HepG2 (cell line): ENCODE results near the gene SPOPL. TPM values are rescaled to one million over a fixed set of nuclear protein-coding genes. Genes with fewer than 3 reads are reported as not detected.
A peak's percentile ranks its signal among the peaks of the same experiment; 100 is the strongest.

ENCODE experiments used
- BCL6 ChIP-seq: IDR thresholded peaks from 2 replicates; pipeline ENCODE4 v1.6.1; 2016; ENCODE audit warnings: missing genetic modification reagents, missing compliant biosample characterization
- BRF2 ChIP-seq: sonication (generic); formaldehyde crosslinking; IDR thresholded peaks from 2 replicates; pipeline ENCODE4 v1.8.1; 2022; ENCODE audit warnings: mild to moderate bottlenecking, missing genetic modification reagents
- DNMT1 ChIP-seq: sonication (generic); formaldehyde crosslinking; IDR thresholded peaks from 2 replicates; pipeline ENCODE4 v1.5.1; 2020; ENCODE audit warnings: mild to moderate bottlenecking, missing genetic modification reagents
- DR1 ChIP-seq: sonication (generic); formaldehyde crosslinking; IDR thresholded peaks from 2 replicates; pipeline ENCODE4 v1.8.0; 2021; ENCODE audit warnings: mild to moderate bottlenecking, missing genetic modification reagents, inconsistent platforms
- ELF1 ChIP-seq: sonication (generic); formaldehyde crosslinking; IDR thresholded peaks from 2 replicates; pipeline ENCODE4 v1.4.0; 2020; ENCODE audit warnings: missing genetic modification reagents
- KDM3A ChIP-seq: IDR thresholded peaks from 2 replicates; pipeline ENCODE4 v1.6.1; 2018; ENCODE audit warnings: low read depth, missing compliant biosample characterization
- SALL1 ChIP-seq: sonication (generic); formaldehyde crosslinking; IDR thresholded peaks from 2 replicates; pipeline ENCODE4 v1.8.0; 2022; ENCODE audit warnings: mild to moderate bottlenecking, missing genetic modification reagents
- SIX4 ChIP-seq: sonication (generic); formaldehyde crosslinking; IDR thresholded peaks from 2 replicates; pipeline ENCODE4 v1.4.0; 2020; ENCODE audit warnings: missing genetic modification reagents
- SOX13 ChIP-seq, 3 experiments: fragments of 450-650 bp in 1 of 3; sonication (generic) in 1 of 3; formaldehyde crosslinking in 1 of 3; IDR thresholded peaks in 2 of 3; conservative IDR thresholded peaks in 1 of 3; 2 replicates each; pipeline versions ENCODE4 v1.5.0 to v1.6.1; 2016 to 2020; ENCODE audit warnings: antibody characterized with exemption in 1 of 3, mild to moderate bottlenecking in 1 of 3, missing compliant biosample characterization in 1 of 3, missing genetic modification reagents in 1 of 3, moderate library complexity in 1 of 3
- SPEN ChIP-seq: sonication (generic); formaldehyde crosslinking; IDR thresholded peaks from 2 replicates; pipeline ENCODE4 v1.5.1; 2020; ENCODE audit warnings: low read depth, mild to moderate bottlenecking, missing genetic modification reagents
- ZFP90 ChIP-seq: sonication (generic); formaldehyde crosslinking; IDR thresholded peaks from 2 replicates; pipeline ENCODE4 v1.8.0; 2022; ENCODE audit warnings: missing genetic modification reagents, mild to moderate bottlenecking, inconsistent platforms, borderline replicate concordance
- ZNF256 ChIP-seq: sonication (generic); formaldehyde crosslinking; conservative IDR thresholded peaks from 2 replicates; pipeline ENCODE4 v1.4.0; 2020; ENCODE audit warnings: missing genetic modification reagents
- ZNF318 ChIP-seq: sonication (generic); formaldehyde crosslinking; IDR thresholded peaks from 2 replicates; pipeline ENCODE4 v1.4.0; 2020; ENCODE audit warnings: mild to moderate bottlenecking, missing genetic modification reagents
- ZNF326 ChIP-seq: sonication (generic); formaldehyde crosslinking; IDR thresholded peaks from 2 replicates; pipeline ENCODE4 v1.4.0; 2020; ENCODE audit warnings: missing genetic modification reagents, borderline replicate concordance
- ZNF841 ChIP-seq: sonication (generic); formaldehyde crosslinking; IDR thresholded peaks from 2 replicates; pipeline ENCODE4 v1.8.1; 2023; ENCODE audit warnings: missing genetic modification reagents, borderline replicate concordance
- ZSCAN29 ChIP-seq: sonication (generic); formaldehyde crosslinking; conservative IDR thresholded peaks from 2 replicates; pipeline ENCODE4 v1.4.0; 2020; ENCODE audit warnings: mild to moderate bottlenecking, missing genetic modification reagents
- polyA plus RNA-seq, 8 experiments: library from polyadenylated mRNA; depleted of rRNA in 3 of 8; stranded (reverse) in 7 of 8; unstranded in 1 of 8; fragments of >200 nt; fragmentation: Illumina TruSeq in 4 of 8; extraction: Trizol in 4 of 8; gene quantifications; 2 replicates each; pipeline versions ENCODE4 v1.2.1 to v1.2.3, GENCODE V29; 2011 to 2016; ENCODE audit warnings: low read depth in 4 of 8, missing spikeins in 1 of 8, mixed read lengths in 1 of 8; ENCODE audit not compliant: insufficient read depth in 1 of 8
- total RNA-seq, 5 experiments: library from RNA; depleted of rRNA; stranded (reverse); fragments of >200 nt; fragmentation: Illumina TruSeq; extraction: Trizol; gene quantifications; 2 replicates each; pipeline ENCODE4 v1.2.3, GENCODE V29; 2016; ENCODE audit warnings: low read depth in 1 of 5
- TF ChIP-seq, protein P1 (sequence below): sonication (generic); formaldehyde crosslinking; IDR thresholded peaks from 2 replicates; pipeline ENCODE4 v1.5.0; 2020; ENCODE audit warnings: missing genetic modification reagents
- TF ChIP-seq, protein P2 (sequence below): sonication (generic); formaldehyde crosslinking; conservative IDR thresholded peaks from 2 replicates; pipeline ENCODE4 v1.8.0; 2022; ENCODE audit warnings: low read depth, missing genetic modification reagents

Gene SPOPL
- total and polyA plus RNA-seq, 2 of the 13 experiments (the other 11 are each of a cell fraction or from before 2014, with no cell fraction given), result 12.6 to 51.6 TPM

- TF ChIP-seq ZNF318 (CRISPR knock-in tag) (no peak), SIX4 (CRISPR knock-in tag) (no peak), ZFP90 (CRISPR knock-in tag) (no peak), DR1 (CRISPR knock-in tag) (no peak), ZNF841 (CRISPR knock-in tag) (no peak), ELF1 (CRISPR knock-in tag) (no peak), ZSCAN29 (CRISPR knock-in tag) (no peak), SOX13 (IDR thresholded peaks at IDR 0.05) (no peak), SOX13 (CRISPR knock-in tag; conservative IDR thresholded peaks at IDR 0.05 in 1 of 2, IDR thresholded peaks at IDR 0.05 in 1 of 2) (peak in 1 of 2 experiments; percentile 33; a peak in 1 of 4 replicates), ZNF326 (CRISPR knock-in tag) (no peak), SALL1 (no peak; the same call in 1 of the 2 replicates), BRF2 (no peak), BCL6 (CRISPR knock-in tag) (peak; percentile 99), ZNF256 (no peak), KDM3A (CRISPR knock-in tag) (no peak), DNMT1 (CRISPR knock-in tag) (no peak), SPEN (CRISPR knock-in tag) (no peak)
- TF ChIP-seq, protein P1, sequence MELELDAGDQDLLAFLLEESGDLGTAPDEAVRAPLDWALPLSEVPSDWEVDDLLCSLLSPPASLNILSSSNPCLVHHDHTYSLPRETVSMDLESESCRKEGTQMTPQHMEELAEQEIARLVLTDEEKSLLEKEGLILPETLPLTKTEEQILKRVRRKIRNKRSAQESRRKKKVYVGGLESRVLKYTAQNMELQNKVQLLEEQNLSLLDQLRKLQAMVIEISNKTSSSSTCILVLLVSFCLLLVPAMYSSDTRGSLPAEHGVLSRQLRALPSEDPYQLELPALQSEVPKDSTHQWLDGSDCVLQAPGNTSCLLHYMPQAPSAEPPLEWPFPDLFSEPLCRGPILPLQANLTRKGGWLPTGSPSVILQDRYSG, result no peak
- TF ChIP-seq, protein P2, sequence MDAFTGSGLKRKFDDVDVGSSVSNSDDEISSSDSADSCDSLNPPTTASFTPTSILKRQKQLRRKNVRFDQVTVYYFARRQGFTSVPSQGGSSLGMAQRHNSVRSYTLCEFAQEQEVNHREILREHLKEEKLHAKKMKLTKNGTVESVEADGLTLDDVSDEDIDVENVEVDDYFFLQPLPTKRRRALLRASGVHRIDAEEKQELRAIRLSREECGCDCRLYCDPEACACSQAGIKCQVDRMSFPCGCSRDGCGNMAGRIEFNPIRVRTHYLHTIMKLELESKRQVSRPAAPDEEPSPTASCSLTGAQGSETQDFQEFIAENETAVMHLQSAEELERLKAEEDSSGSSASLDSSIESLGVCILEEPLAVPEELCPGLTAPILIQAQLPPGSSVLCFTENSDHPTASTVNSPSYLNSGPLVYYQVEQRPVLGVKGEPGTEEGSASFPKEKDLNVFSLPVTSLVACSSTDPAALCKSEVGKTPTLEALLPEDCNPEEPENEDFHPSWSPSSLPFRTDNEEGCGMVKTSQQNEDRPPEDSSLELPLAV (CRISPR knock-in tag), result no peak
Observed at GRCh38 chr2:138507267-138507666, 5.7 kb downstream of the SPOPL start (continued).
